Coronary artery (tissue), 2 donors: ENCODE results near the gene IMPDH1.

Experiments used
- DNase-seq: peaks from one replicate; pipeline ENCODE4 v3.0.0-alpha.2; 2017; ENCODE audit warnings: low spot score
- H3K27ac ChIP-seq, 2 donors: fragments of 200-600 bp; sonication (generic); one replicate each; pipeline ENCODE4 v1.5.1; 2016 to 2019
- H3K4me3 ChIP-seq: fragments of 200-600 bp; sonication (generic); 2 replicates; pipeline ENCODE4 v1.5.1; 2016; ENCODE audit warnings: mild to moderate bottlenecking, moderate library complexity
- CTCF ChIP-seq: fragments of 200-600 bp; sonication (generic); IDR thresholded peaks from one replicate; pipeline ENCODE4 v1.5.1; 2019; ENCODE audit warnings: antibody characterized with exemption

IMPDH1 gene

GRCh38 chr7:128350708-128351295 lies 59.0 kb downstream of the IMPDH1 start:
- no peak for TF ChIP-seq CTCF
- Histone ChIP-seq H3K27ac (no peak overlapping the region), H3K4me3 (no peak overlapping the region)
- no peak for DNase-seq

- Histone ChIP-seq H3K27ac (no peak overlapping the region), H3K4me3 (no peak overlapping the region)
- no peak for DNase-seq
- TF ChIP-seq CTCF = no peak
Observed at GRCh38 chr7:128349466-128349825, 60.3 kb downstream of the IMPDH1 start.

GRCh38 chr7:128347647-128348097 lies 62.1 kb downstream of the IMPDH1 start:
- H3K27ac ChIP-seq = no peak overlapping the region
- H3K4me3 ChIP-seq = no peak overlapping the region
- no peak for DNase-seq
- TF ChIP-seq CTCF = peak; percentile 64

GRCh38 chr7:128344431-128344774 lies 65.4 kb downstream of the IMPDH1 start:
- no peak overlapping the region for H3K4me3 ChIP-seq
- H3K27ac ChIP-seq = no peak overlapping the region
- no peak for TF ChIP-seq CTCF
- DNase-seq = no peak

GRCh38 chr7:128343554-128344430 lies 66.0 kb downstream of the IMPDH1 start, which contains the start of gene RBM28:
Gene RBM28 (minus strand): TSS chr7:128343908. CDS start chr7:128343793, 115 bp downstream.
- Histone ChIP-seq H3K27ac (peak within 1 kb of the TSS; percentile 46 to 85), H3K4me3 (peak within 1 kb of the TSS; percentile 88)
- no peak for TF ChIP-seq CTCF
- DNase-seq = peak; percentile 91
